ENCODE results near the gene TSHZ2. TPM values are rescaled to one million over a fixed set of nuclear protein-coding genes. Genes with fewer than 3 reads are reported as not detected.
A peak's percentile ranks its signal among the peaks of the same experiment; 100 is the strongest.
"Not testable (repeated sequence)": the region's sequence is repeated elsewhere in the genome, so short reads cannot be mapped to it uniquely, and the experiment has no call there.

TSHZ2 gene
- total RNA-seq, 1 experiment from 2014 or later: 0.20 TPM

- H3K4me1 Mint-ChIP-seq; H3K27me3 Mint-ChIP-seq (ENCODE audit: low read depth); DNase-seq (ENCODE audit: low spot score); ATAC-seq; H3K4me3 Mint-ChIP-seq; H3K36me3 Mint-ChIP-seq; H3K9me3 Mint-ChIP-seq; POLR2A ChIA-PET: not testable (repeated sequence)
- CTCF ChIA-PET: interaction anchor here (2.5 kb wide), 1 partner anchor 11 kb away, joined by 10 read pairs; no protein-coding TSS in a partner anchor
- peak overlapping the region; percentile 54 for H3K27ac Mint-ChIP-seq
These were observed 564.2 kb downstream of the TSHZ2 start for GRCh38 chr20:53536382-53536781.

GRCh38 chr20:53539516-53539915 is 567.4 kb downstream of the TSHZ2 start:
- Mint-ChIP-seq H3K27me3 (ENCODE audit: low read depth) (no peaks in the 10 kb centered on the region), H3K4me3 (no peak overlapping the region), H3K4me1 (0 out of 2 replicates have a peak, but pooled peaks cover 2% of the 10 kb centered on the region), H3K36me3 (no peaks in the 10 kb centered on the region), H3K27ac (peak overlapping the region; percentile 80; the same call in 1 of the 2 replicates), H3K9me3 (no peaks in the 10 kb centered on the region)
- no peak for DNase-seq (ENCODE audit: low spot score)
- ChIA-PET POLR2A (no interaction called here), CTCF (interaction anchor here (0.8 to 2.0 kb wide), 2 partner anchors 8 to 400 kb away, joined by 4 to 9 read pairs; no protein-coding TSS in a partner anchor)
- no peak for TF ChIP-seq RELA (CRISPR knock-in tag; IDR thresholded peaks at IDR 0.05; ENCODE audit: borderline replicate concordance)
- TF ChIP-seq NFATC4 (CRISPR knock-in tag; IDR thresholded peaks at IDR 0.05): no peak
- no peak for TF ChIP-seq ZNF317 (CRISPR knock-in tag; IDR thresholded peaks at IDR 0.05; ENCODE audit: borderline replicate concordance, low read depth)
- no peak for TF ChIP-seq HMGA2 (CRISPR knock-in tag; IDR thresholded peaks at IDR 0.05)
- no peak for TF ChIP-seq ERG (CRISPR knock-in tag; IDR thresholded peaks at IDR 0.05)
- no peak for TF ChIP-seq HMGXB4 (CRISPR knock-in tag; IDR thresholded peaks at IDR 0.05)
- TF ChIP-seq ZNF232 (CRISPR knock-in tag; IDR thresholded peaks at IDR 0.05): no peak
- TF ChIP-seq ZMAT4 (CRISPR knock-in tag; IDR thresholded peaks at IDR 0.05): no peak
- TF ChIP-seq EMX1 (CRISPR knock-in tag; IDR thresholded peaks at IDR 0.05): no peak
- no peak for TF ChIP-seq GTF2I (CRISPR knock-in tag; conservative IDR thresholded peaks at IDR 0.05)
- TF ChIP-seq AFF4 (CRISPR knock-in tag; IDR thresholded peaks at IDR 0.05; ENCODE audit: borderline replicate concordance): no peak
- TF ChIP-seq STAT6 (CRISPR knock-in tag; conservative IDR thresholded peaks at IDR 0.05; ENCODE audit: low read depth): no peak
- TF ChIP-seq ATF6 (CRISPR knock-in tag; IDR thresholded peaks at IDR 0.05): no peak
- no peak for TF ChIP-seq USF2 (CRISPR knock-in tag; IDR thresholded peaks at IDR 0.05)
- TF ChIP-seq GABPB1 (CRISPR knock-in tag; IDR thresholded peaks at IDR 0.05): no peak
- TF ChIP-seq IRF1 (CRISPR knock-in tag; IDR thresholded peaks at IDR 0.05): no peak
- TF ChIP-seq NR3C1 (CRISPR knock-in tag; conservative IDR thresholded peaks at IDR 0.05; ENCODE audit: low read depth): no peak
- no peak for ATAC-seq

Measured in WTC11 (cell line).